Activated CD8-positive, alpha-beta memory T cell treated with anti-CD3 and anti-CD28 coated beads for 36 hours (primary cell): ENCODE data around the gene BACH1. TPM values are rescaled to one million over a fixed set of nuclear protein-coding genes. Genes with fewer than 3 reads are reported as not detected.

ENCODE experiments used
- CTCF ChIA-PET: fragments of 350-600 bp; sonication (Branson Sonifier 250); formaldehyde crosslinking; loops from one replicate; lab custom pipeline; 2021; ENCODE audit warnings: antibody characterized with exemption; lab: Charles Lee
- POLR2A ChIA-PET: fragments of 350-600 bp; sonication (Branson Sonifier 250); formaldehyde crosslinking; loops from one replicate; lab custom pipeline; 2021; ENCODE audit warnings: antibody characterized with exemption; lab: Charles Lee
- total RNA-seq, 2 experiments: library from RNA; stranded (reverse); gene quantifications; one replicate each; pipeline ENCODE4 v1.2.3, GENCODE V29; 2021

The BACH1 gene
- total RNA-seq, 2 experiments from 2014 or later, result 20.5 to 21.5 TPM

DNA sequence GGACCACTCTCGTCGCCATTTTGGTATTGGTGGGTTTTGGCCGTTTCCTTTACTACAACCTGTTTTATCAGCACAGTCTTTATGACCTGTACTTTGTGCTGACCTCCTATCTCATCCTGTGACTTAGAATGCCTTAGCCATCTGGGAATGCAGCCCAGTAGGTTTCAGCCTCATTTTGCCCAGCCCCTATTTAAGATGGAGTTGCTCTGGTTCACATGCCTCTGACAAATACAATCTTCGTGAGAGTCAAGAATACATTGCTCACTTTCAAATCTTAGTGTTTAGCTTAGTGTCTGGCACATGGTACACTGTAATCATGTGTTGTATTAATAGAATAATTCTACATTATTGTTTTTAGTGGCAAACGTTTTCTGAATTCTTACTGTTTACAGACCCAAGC is 88.9 kb downstream of the BACH1 start:
- POLR2A ChIA-PET, result no interaction called here
- CTCF ChIA-PET, result no interaction called here

DNA sequence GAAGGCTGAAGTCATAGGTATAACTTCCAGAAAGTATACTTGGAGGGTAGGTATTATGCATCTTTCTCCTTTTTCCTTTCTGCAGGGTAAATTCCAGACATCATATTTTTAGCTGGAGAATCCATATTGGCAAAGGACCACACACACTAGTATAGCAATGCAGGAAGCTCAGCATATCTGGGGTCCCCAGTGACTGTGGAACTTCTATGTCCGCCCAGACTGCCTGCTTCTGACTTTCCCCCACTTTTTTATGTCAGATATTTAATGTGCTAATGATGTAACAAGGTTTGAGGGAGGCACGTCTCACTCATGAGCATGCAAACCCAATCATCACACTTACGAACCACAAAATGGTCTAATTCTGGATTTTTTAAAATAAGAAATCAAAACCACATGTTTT is 90.4 kb downstream of the BACH1 start:
- CTCF ChIA-PET, result no interaction called here
- POLR2A ChIA-PET, result no interaction called here

DNA sequence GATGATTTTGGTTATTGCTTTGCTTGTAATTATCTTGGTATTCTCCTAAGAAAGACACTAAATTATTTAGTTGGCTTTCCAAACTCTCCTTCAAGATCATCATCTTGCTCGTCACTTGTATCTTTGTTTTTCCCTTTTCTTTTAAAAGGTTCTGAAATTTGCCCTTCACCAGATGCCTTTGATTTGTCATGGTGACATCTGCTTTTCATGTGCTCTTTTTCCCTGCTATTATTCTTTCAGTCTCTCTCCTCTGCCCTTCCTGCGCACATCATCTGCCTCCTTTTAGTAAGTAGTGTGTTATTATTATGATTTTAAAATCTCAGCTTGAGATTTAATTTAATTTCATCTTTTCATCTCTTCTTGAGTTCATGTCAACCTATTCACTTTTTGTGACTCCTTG is 92.1 kb downstream of the BACH1 start:
- ChIA-PET CTCF (no interaction called here), POLR2A (no interaction called here)

DNA sequence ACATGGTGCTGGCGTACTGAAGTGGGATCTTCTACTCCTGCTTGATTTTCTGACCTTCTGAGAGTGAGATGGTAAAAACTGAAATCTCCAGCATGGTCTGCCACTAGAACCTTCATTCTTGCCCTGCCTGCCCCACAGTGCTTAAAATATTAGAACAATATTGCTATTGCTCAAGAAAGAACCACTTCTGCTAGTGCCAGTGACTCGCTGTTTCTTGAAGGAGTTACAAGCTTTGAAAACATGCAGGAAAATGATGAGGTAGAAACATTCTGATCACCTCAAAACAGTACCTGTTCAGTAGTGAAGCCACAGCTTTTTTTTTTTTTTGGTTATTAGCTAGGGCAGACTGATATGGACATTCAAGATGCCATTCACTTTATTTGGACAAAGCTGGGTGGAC is 95.3 kb downstream of the BACH1 start:
- CTCF ChIA-PET, result no interaction called here
- POLR2A ChIA-PET, result no interaction called here

Other genes with a start within 250 kb of the BACH1 start
- 100 to 1,000 TPM; 422 to 447 TPM for gene CCT8, start 225.3 kb upstream of the BACH1 start, total RNA-seq
- 1 to 10 TPM; 4.3 to 5.5 TPM for gene MAP3K7CL, start 168.3 kb upstream of the BACH1 start, total RNA-seq